ENCODE results near the gene TKT.

DNA sequence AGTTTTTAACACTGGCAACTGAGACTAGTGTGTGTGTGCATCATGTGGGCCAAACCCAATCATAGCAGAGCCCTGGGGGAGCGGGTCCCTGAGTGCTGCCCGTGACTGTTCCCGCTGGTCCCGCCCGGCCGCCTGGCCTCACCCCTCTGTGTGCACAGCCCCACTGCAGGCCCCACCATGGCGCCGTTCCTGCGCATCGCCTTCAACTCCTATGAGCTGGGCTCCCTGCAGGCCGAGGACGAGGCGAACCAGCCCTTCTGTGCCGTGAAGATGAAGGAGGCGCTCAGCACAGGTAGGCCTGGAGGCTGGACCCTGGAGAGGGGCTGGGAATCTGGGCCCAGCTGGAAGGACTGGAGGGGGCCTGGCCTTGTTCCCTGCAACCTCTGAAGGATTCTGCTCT, 77.6 kb downstream of the TKT start:
- no peak for TF ChIP-seq POLR2A (IDR thresholded peaks at IDR 0.05)
- TF ChIP-seq, protein P1, sequence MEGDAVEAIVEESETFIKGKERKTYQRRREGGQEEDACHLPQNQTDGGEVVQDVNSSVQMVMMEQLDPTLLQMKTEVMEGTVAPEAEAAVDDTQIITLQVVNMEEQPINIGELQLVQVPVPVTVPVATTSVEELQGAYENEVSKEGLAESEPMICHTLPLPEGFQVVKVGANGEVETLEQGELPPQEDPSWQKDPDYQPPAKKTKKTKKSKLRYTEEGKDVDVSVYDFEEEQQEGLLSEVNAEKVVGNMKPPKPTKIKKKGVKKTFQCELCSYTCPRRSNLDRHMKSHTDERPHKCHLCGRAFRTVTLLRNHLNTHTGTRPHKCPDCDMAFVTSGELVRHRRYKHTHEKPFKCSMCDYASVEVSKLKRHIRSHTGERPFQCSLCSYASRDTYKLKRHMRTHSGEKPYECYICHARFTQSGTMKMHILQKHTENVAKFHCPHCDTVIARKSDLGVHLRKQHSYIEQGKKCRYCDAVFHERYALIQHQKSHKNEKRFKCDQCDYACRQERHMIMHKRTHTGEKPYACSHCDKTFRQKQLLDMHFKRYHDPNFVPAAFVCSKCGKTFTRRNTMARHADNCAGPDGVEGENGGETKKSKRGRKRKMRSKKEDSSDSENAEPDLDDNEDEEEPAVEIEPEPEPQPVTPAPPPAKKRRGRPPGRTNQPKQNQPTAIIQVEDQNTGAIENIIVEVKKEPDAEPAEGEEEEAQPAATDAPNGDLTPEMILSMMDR (IDR thresholded peaks at IDR 0.05 in 4 of 5, conservative IDR thresholded peaks at IDR 0.05 in 1 of 5): no peak
